CD14-positive monocyte (primary cell): ENCODE results near the gene WNT10A. TPM values are rescaled to one million over a fixed set of nuclear protein-coding genes. Genes with fewer than 3 reads are reported as not detected.

ENCODE experiments used
- DNase-seq, 3 donors: peaks; one replicate each; pipeline ENCODE4 v3.0.0-alpha.2; 2011 to 2022
- H2AFZ ChIP-seq: 2 replicates; pipeline ENCODE4 v1.6.0; 2012; ENCODE audit warnings: mild to moderate bottlenecking, low read depth, low read length, inconsistent platforms; ENCODE audit not compliant: insufficient read depth, poor library complexity, severe bottlenecking
- H3K27ac ChIP-seq, 2 donors: 1 replicate in 1 of 2; 2 replicates in 1 of 2; pipeline ENCODE4 v1.5.1; 2012 to 2013; ENCODE audit warnings: low read length in 2 of 2, control low read depth in 1 of 2, inconsistent platforms in 1 of 2, low read depth in 1 of 2, mild to moderate bottlenecking in 1 of 2
- H3K27me3 ChIP-seq, 2 donors: one replicate each; pipeline versions ENCODE4 v1.6.0 to v1.6.1; 2011 to 2013; ENCODE audit warnings: low read length in 2 of 2; ENCODE audit not compliant: control insufficient read depth in 2 of 2, insufficient read depth in 2 of 2
- H3K36me3 ChIP-seq, 2 donors: replicated peaks in 1 of 2; 1 replicate in 1 of 2; 2 replicates in 1 of 2; pipeline versions ENCODE4 v1.5.1 to v1.6.1; 2012 to 2013; ENCODE audit warnings: low read length in 2 of 2, control low read depth in 1 of 2, inconsistent platforms in 1 of 2, mild to moderate bottlenecking in 1 of 2; ENCODE audit not compliant: insufficient read depth in 2 of 2, control insufficient read depth in 1 of 2
- H3K4me1 ChIP-seq, 2 donors: 1 replicate in 1 of 2; 2 replicates in 1 of 2; pipeline versions ENCODE4 v1.5.1 to v1.6.1; 2012 to 2013; ENCODE audit warnings: low read length in 2 of 2, control low read depth in 1 of 2, inconsistent platforms in 1 of 2, mild to moderate bottlenecking in 1 of 2, moderate library complexity in 1 of 2; ENCODE audit not compliant: insufficient read depth in 2 of 2, control insufficient read depth in 1 of 2
- H3K4me2 ChIP-seq: replicated peaks from 2 replicates; pipeline ENCODE3; 2012; ENCODE audit warnings: low read length, moderate library complexity, mild to moderate bottlenecking; ENCODE audit not compliant: poor library complexity, severe bottlenecking; ENCODE audit errors: extremely low read depth
- H3K4me3 ChIP-seq, 3 experiments: fragments of 200-600 bp in 1 of 3; sonication (generic) in 1 of 3; replicated peaks in 1 of 3; 1 replicate in 2 of 3; 2 replicates in 1 of 3; pipeline ENCODE4 v1.5.1; 2011 to 2013; ENCODE audit warnings: low read length in 3 of 3, mild to moderate bottlenecking in 3 of 3, control low read depth in 2 of 3, low read depth in 2 of 3, inconsistent platforms in 1 of 3, moderate library complexity in 1 of 3
- H3K79me2 ChIP-seq: 2 replicates; pipeline ENCODE4 v1.6.0; 2012; ENCODE audit warnings: mild to moderate bottlenecking, control low read depth, inconsistent platforms, low read length, moderate library complexity; ENCODE audit not compliant: insufficient read depth
- H3K9ac ChIP-seq: 2 replicates; pipeline ENCODE4 v1.6.0; 2017; ENCODE audit warnings: low read length, mild to moderate bottlenecking; ENCODE audit not compliant: insufficient read depth, poor library complexity, severe bottlenecking
- H3K9me3 ChIP-seq, 2 donors: replicated peaks in 1 of 2; 1 replicate in 1 of 2; 2 replicates in 1 of 2; pipeline versions ENCODE4 v1.5.1 to v1.6.1; 2012 to 2013; ENCODE audit warnings: low read length in 2 of 2, control low read depth in 1 of 2; ENCODE audit not compliant: control insufficient read depth in 1 of 2, insufficient read depth in 1 of 2
- H4K20me1 ChIP-seq: 2 replicates; pipeline ENCODE4 v1.6.0; 2012; ENCODE audit warnings: mild to moderate bottlenecking, low read length, control low read depth, moderate library complexity; ENCODE audit not compliant: insufficient read depth
- H3K27ac Mint-ChIP-seq, 7 donors: one replicate each; pipeline ENCODE4 v1.8.0; 2020; ENCODE audit warnings: mild to moderate bottlenecking in 7 of 7, mixed read lengths in 7 of 7, moderate library complexity in 6 of 7, inconsistent platforms in 2 of 7
- H3K27me3 Mint-ChIP-seq, 3 donors: one replicate each; pipeline ENCODE4 v1.8.0; 2021 to 2022; ENCODE audit warnings: low read depth in 3 of 3, mild to moderate bottlenecking in 3 of 3, mixed read lengths in 3 of 3, moderate library complexity in 3 of 3, inconsistent platforms in 1 of 3
- H3K36me3 Mint-ChIP-seq, 2 donors: one replicate each; pipeline ENCODE4 v1.8.0; 2020; ENCODE audit warnings: mixed read lengths in 2 of 2, inconsistent platforms in 1 of 2, mild to moderate bottlenecking in 1 of 2
- H3K4me1 Mint-ChIP-seq: one replicate; pipeline ENCODE4 v1.8.0; 2020; ENCODE audit warnings: mild to moderate bottlenecking, mixed read lengths
- H3K4me3 Mint-ChIP-seq, 2 donors: one replicate each; pipeline ENCODE4 v1.8.0; 2020; ENCODE audit warnings: mild to moderate bottlenecking in 2 of 2, mixed read lengths in 2 of 2, moderate library complexity in 1 of 2
- H3K9me3 Mint-ChIP-seq, 7 donors: one replicate each; pipeline ENCODE4 v1.8.0; 2020 to 2022; ENCODE audit warnings: mixed read lengths in 7 of 7, mild to moderate bottlenecking in 6 of 7, moderate library complexity in 6 of 7, inconsistent platforms in 2 of 7
- CTCF ChIP-seq: fragments of 200-600 bp; IDR thresholded peaks from one replicate; pipeline ENCODE4 v1.8.0; 2022; ENCODE audit warnings: antibody characterized with exemption, mild to moderate bottlenecking
- WGBS: methylation state at CpG from one replicate; pipeline ENCODE4 v1.1.5; 2013; ENCODE audit warnings: missing lambda C conversion rate; ENCODE audit not compliant: insufficient coverage; 5-methylcytosine and 5-hydroxymethylcytosine counted together
- intact Hi-C, 2 donors: fragments of 100-400 bp; cut with micrococcal nuclease; formaldehyde crosslinking; loops; one replicate each; pipeline versions ENCODE4 v1.15.0 to v1.15.1; 2023
- polyA plus RNA-seq, 3 donors: library from polyadenylated mRNA; depleted of rRNA in 1 of 3; unstranded in 2 of 3; stranded (reverse) in 1 of 3; fragments of 300-500 nt in 2 of 3; fragments of >200 nt in 1 of 3; fragmentation: Illumina TruSeq in 2 of 3; gene quantifications; 1 replicate in 2 of 3; 2 replicates in 1 of 3; pipeline ENCODE4 v1.2.3, GENCODE V29; 2012 to 2021

Gene WNT10A
- polyA plus RNA-seq, 3 donors: 0.04 TPM; not detected in 2

GRCh38 chr2:218885981-218886947, 5.6 kb downstream of the WNT10A start:
- no peak overlapping the region for H3K9ac ChIP-seq
- no peaks in the 10 kb centered on the region for H3K36me3 ChIP-seq
- 79% methylated on average over 6 of the region's 12 CpGs for WGBS
- H2AFZ ChIP-seq: no peak overlapping the region
- H4K20me1 ChIP-seq: no peaks in the 10 kb centered on the region
- no peak overlapping the region for H3K27ac ChIP-seq
- H3K9me3 ChIP-seq: peaks cover 0 to 22% of the 10 kb centered on the region in 2 donors
- peaks cover 0 to 12% of the 10 kb centered on the region in 2 donors for H3K36me3 Mint-ChIP-seq
- H3K27me3 ChIP-seq: peaks cover 39 to 53% of the 10 kb centered on the region in 2 donors
- no peak overlapping the region for H3K4me3 Mint-ChIP-seq
- TF ChIP-seq CTCF: no peak
- H3K4me1 Mint-ChIP-seq: peaks cover 8% of the 10 kb centered on the region
- H3K27me3 Mint-ChIP-seq: peaks cover 57 to 84% (median 61%) of the 10 kb centered on the region in 3 donors
- H3K9me3 Mint-ChIP-seq: peaks cover 0 to 16% (median 3%) of the 10 kb centered on the region in 7 donors
- no peaks in the 10 kb centered on the region for H3K4me1 ChIP-seq
- no peak overlapping the region for H3K4me2 ChIP-seq
- H3K79me2 ChIP-seq: no peaks in the 10 kb centered on the region
- DNase-seq: no peak
- H3K4me3 ChIP-seq: no peak overlapping the region
- no peak overlapping the region for H3K27ac Mint-ChIP-seq
- intact Hi-C loops: no loop called here

GRCh38 chr2:218887079-218887478, 6.4 kb downstream of the WNT10A start:
- H3K79me2 ChIP-seq: no peaks in the 10 kb centered on the region
- H3K27ac Mint-ChIP-seq: no peak overlapping the region

More at GRCh38 chr2:218887079-218887478, 6.4 kb downstream of the WNT10A start:
- Histone ChIP-seq H4K20me1 (no peaks in the 10 kb centered on the region), H3K4me3 (no peak overlapping the region), H3K27ac (no peak overlapping the region), H3K4me1 (peaks cover 0 to under 1% of the 10 kb centered on the region in 2 donors), H3K36me3 (no peaks in the 10 kb centered on the region), H3K4me2 (no peak overlapping the region), H2AFZ (no peak overlapping the region), H3K27me3 (peaks cover 31 to 53% of the 10 kb centered on the region in 2 donors), H3K9ac (no peak overlapping the region), H3K9me3 (peaks cover 0 to 17% of the 10 kb centered on the region in 2 donors)
- intact Hi-C loops: no loop called here
- H3K4me1 Mint-ChIP-seq: peaks cover 8% of the 10 kb centered on the region
- DNase-seq: no peak
- peaks cover 0 to 14% (median 3%) of the 10 kb centered on the region in 7 donors for H3K9me3 Mint-ChIP-seq
- peaks cover 57 to 84% (median 60%) of the 10 kb centered on the region in 3 donors for H3K27me3 Mint-ChIP-seq
- WGBS: 100% methylated on average over 2 of the region's 3 CpGs
- H3K36me3 Mint-ChIP-seq: peaks cover 0 to 12% of the 10 kb centered on the region in 2 donors
- no peak overlapping the region for H3K4me3 Mint-ChIP-seq
- no peak for TF ChIP-seq CTCF
